Fibroblast of skin of right quadriceps (primary cell): Measurements from ENCODE around the gene FLOT1.
"Not testable (repeated sequence)": the region's sequence is repeated elsewhere in the genome, so short reads cannot be mapped to it uniquely, and the experiment has no call there.

ENCODE experiments used
- DNase-seq: peaks from one replicate; pipeline ENCODE4 v3.0.0-alpha.2; 2013

The FLOT1 gene

GRCh38 chr6:30767158-30767943, 24.9 kb upstream of the FLOT1 start:
- no peak for DNase-seq

- DNase-seq: no peak
Observed at GRCh38 chr6:30766461-30767157, 24.1 kb upstream of the FLOT1 start.

GRCh38 chr6:30765495-30765894, 23.0 kb upstream of the FLOT1 start:
- DNase-seq: not testable (repeated sequence)

- DNase-seq: not testable (repeated sequence)
Observed at GRCh38 chr6:30764490-30765043, 22.1 kb upstream of the FLOT1 start.

GRCh38 chr6:30763618-30764489, 21.4 kb upstream of the FLOT1 start:
- peak; percentile 66 for DNase-seq

- no peak for DNase-seq
Observed at GRCh38 chr6:30763155-30763617, 20.7 kb upstream of the FLOT1 start.

GRCh38 chr6:30761791-30762429, 19.4 kb upstream of the FLOT1 start:
- DNase-seq: no peak

GRCh38 chr6:30760549-30760948, 18.1 kb upstream of the FLOT1 start:
- DNase-seq: no peak

GRCh38 chr6:30759575-30760239, 17.2 kb upstream of the FLOT1 start:
- peak; percentile 98 for DNase-seq

- DNase-seq: no peak
Observed at GRCh38 chr6:30757261-30757904, 14.9 kb upstream of the FLOT1 start.

GRCh38 chr6:30756405-30757003, 14.0 kb upstream of the FLOT1 start:
- DNase-seq: not testable (repeated sequence)

- peak; percentile 77 for DNase-seq
Observed at GRCh38 chr6:30754631-30755030, 12.1 kb upstream of the FLOT1 start.

GRCh38 chr6:30752157-30752927, 9.9 kb upstream of the FLOT1 start:
- DNase-seq: peak; percentile 100

- no peak for DNase-seq
Observed at GRCh38 chr6:30750379-30750668, 7.8 kb upstream of the FLOT1 start.

GRCh38 chr6:30749554-30750378, 7.3 kb upstream of the FLOT1 start:
- DNase-seq: no peak

GRCh38 chr6:30748851-30749540, 6.5 kb upstream of the FLOT1 start:
- DNase-seq: peak; percentile 54

- DNase-seq: no peak
Observed at GRCh38 chr6:30747902-30748769, 5.6 kb upstream of the FLOT1 start.

- DNase-seq: no peak
Observed at GRCh38 chr6:30747300-30747687, 4.8 kb upstream of the FLOT1 start.
